ENCODE measurements around the gene TYMP. TPM values are rescaled to one million over a fixed set of nuclear protein-coding genes. Genes with fewer than 3 reads are reported as not detected.

The TYMP gene
- total RNA-seq = 56.6 and 126 TPM in 2 replicates

GRCh38 chr22:50529897-50530579, at the start of gene TYMP:
Gene TYMP, minus strand, starts transcription at chr22:50530012. Its CDS starts 303 bp downstream, at chr22:50529709.
- FAIRE-seq (no peak), DNase-seq (ENCODE audit: low read depth) (peak; percentile 52)
- Histone ChIP-seq H3K36me3 (ENCODE audit: control insufficient read depth, insufficient read depth, low read length) (peaks cover 6% of the 10 kb centered on the region), H3K27me3 (ENCODE audit: control insufficient read depth, insufficient read depth, low read length) (no peaks in the 10 kb centered on the region), H3K4me3 (ENCODE audit: low read depth, low read length) (peak within 1 kb of the TSS; percentile 78)
- no peak for TF ChIP-seq CTCF (IDR thresholded peaks at IDR 0.05; ENCODE audit: insufficient read depth, low read length, severe bottlenecking)

GRCh38 chr22:50578776-50579310, 49.0 kb upstream of the TYMP start:
- no peak overlapping the region for H3K4me3 ChIP-seq (ENCODE audit: low read depth, low read length)
- FAIRE-seq (no peak), DNase-seq (ENCODE audit: low read depth) (no peak)
- TF ChIP-seq CTCF (IDR thresholded peaks at IDR 0.05; ENCODE audit: insufficient read depth, low read length, severe bottlenecking) = no peak
- no peaks in the 10 kb centered on the region for H3K27me3 ChIP-seq (ENCODE audit: control insufficient read depth, insufficient read depth, low read length)
- peaks cover 12% of the 10 kb centered on the region for H3K36me3 ChIP-seq (ENCODE audit: control insufficient read depth, insufficient read depth, low read length)

- Histone ChIP-seq H3K4me3 (ENCODE audit: low read depth, low read length) (no peak within 1 kb of the TSS), H3K36me3 (ENCODE audit: control insufficient read depth, insufficient read depth, low read length) (peaks cover 11% of the 10 kb centered on the region), H3K27me3 (ENCODE audit: control insufficient read depth, insufficient read depth, low read length) (no peaks in the 10 kb centered on the region)
- DNase-seq (ENCODE audit: low read depth) = no peak
- FAIRE-seq = no peak
- TF ChIP-seq CTCF (IDR thresholded peaks at IDR 0.05; ENCODE audit: insufficient read depth, low read length, severe bottlenecking) = no peak
Observed at GRCh38 chr22:50577987-50578775, 48.4 kb upstream of the TYMP start, which contains the start of gene CPT1B. Gene CPT1B, minus strand, starts transcription at chr22:50578427. Its CDS starts 512 bp downstream, at chr22:50577915.

- no peaks in the 10 kb centered on the region for H3K27me3 ChIP-seq (ENCODE audit: control insufficient read depth, insufficient read depth, low read length)
- H3K4me3 ChIP-seq (ENCODE audit: low read depth, low read length) = no peak overlapping the region
- no peak for TF ChIP-seq CTCF (IDR thresholded peaks at IDR 0.05; ENCODE audit: insufficient read depth, low read length, severe bottlenecking)
- FAIRE-seq = no peak
- no peak for DNase-seq (ENCODE audit: low read depth)
- peaks cover 11% of the 10 kb centered on the region for H3K36me3 ChIP-seq (ENCODE audit: control insufficient read depth, insufficient read depth, low read length)
Observed at GRCh38 chr22:50577697-50577986, 47.8 kb upstream of the TYMP start.

GRCh38 chr22:50576806-50577696, 47.2 kb upstream of the TYMP start:
- Histone ChIP-seq H3K36me3 (ENCODE audit: control insufficient read depth, insufficient read depth, low read length) (peaks cover 11% of the 10 kb centered on the region), H3K27me3 (ENCODE audit: control insufficient read depth, insufficient read depth, low read length) (no peaks in the 10 kb centered on the region), H3K4me3 (ENCODE audit: low read depth, low read length) (no peak overlapping the region)
- DNase-seq (ENCODE audit: low read depth) = no peak
- no peak for TF ChIP-seq CTCF (IDR thresholded peaks at IDR 0.05; ENCODE audit: insufficient read depth, low read length, severe bottlenecking)
- no peak for FAIRE-seq

All from bronchial epithelial cell (primary cell).